H1 (cell line): ENCODE results near the gene SCN3B. TPM values are rescaled to one million over a fixed set of nuclear protein-coding genes. Genes with fewer than 3 reads are reported as not detected.

Source experiments
- ATF2 ChIP-seq: IDR thresholded peaks from 2 replicates; pipeline ENCODE4 v1.6.1; 2012; ENCODE audit warnings: low read length, inconsistent platforms
- BACH1 ChIP-seq: IDR thresholded peaks from 2 replicates; pipeline ENCODE4 v1.6.1; 2012; ENCODE audit warnings: low read length, improper control_type of control experiment
- KDM1A ChIP-seq: fragments of 200-600, 300-600 bp; sonication (generic); IDR thresholded peaks from 2 replicates; pipeline ENCODE4 v1.7.1; 2016; ENCODE audit warnings: mild to moderate bottlenecking, low read length, borderline replicate concordance
- SIX5 ChIP-seq: IDR thresholded peaks from 2 replicates; pipeline ENCODE4 v1.6.1; 2011; ENCODE audit warnings: mild to moderate bottlenecking, low read depth, low read length
- SUZ12 ChIP-seq: fragments of 200-600 bp; sonication (generic); IDR thresholded peaks from 2 replicates; pipeline ENCODE4 v1.6.1; 2012; ENCODE audit warnings: mild to moderate bottlenecking, inconsistent platforms, low read length, moderate library complexity, mixed read lengths
- TAF1 ChIP-seq: IDR thresholded peaks from 2 replicates; pipeline ENCODE4 v1.6.1; 2011; ENCODE audit warnings: mild to moderate bottlenecking, low read depth, low read length
- ZNF274 ChIP-seq: IDR thresholded peaks from 2 replicates; pipeline ENCODE4 v1.7.0; 2012; ENCODE audit warnings: low read length, borderline replicate concordance; ENCODE audit errors: extremely low read depth
- polyA plus RNA-seq, 7 experiments: library from polyadenylated mRNA; depleted of rRNA in 3 of 7; stranded (reverse) in 5 of 7; unstranded in 2 of 7; fragments of >200 nt in 5 of 7; fragments of 200-250 nt in 2 of 7; gene quantifications; 1 replicate in 5 of 7; 2 replicates in 1 of 7; 4 replicates in 1 of 7; pipeline versions ENCODE4 v1.2.1 to v1.2.3, GENCODE V29; 2011 to 2013; ENCODE audit warnings: missing spikeins in 2 of 7, mixed read lengths in 2 of 7
- total RNA-seq: library from RNA; stranded (reverse); fragmentation: NEBNext Ultra II Directional; extraction: Animal tissue kit (Norgen Biotek cat#: 25700); gene quantifications from 2 replicates; pipeline ENCODE4 v1.2.1, GENCODE V29; 2021

SCN3B gene
- total and polyA plus RNA-seq, 2 of the 8 experiments (the other 6 are each of a cell fraction or from before 2014, with no cell fraction given), result 0.67 to 1.1 TPM

- TF ChIP-seq ATF2 (no peak), SUZ12 (no peak), ZNF274 (no peak), BACH1 (no peak), TAF1 (no peak), KDM1A (no peak), SIX5 (no peak)
- TF ChIP-seq, all 59 proteins: peak for 0
Observed at GRCh38 chr11:123582992-123583504, 71.4 kb downstream of the SCN3B start (continued).
